Stimulated activated CD4-positive, alpha-beta T cell treated with anti-CD3 and anti-CD28 coated beads, Interleukin-12 subunit alpha, Interleukin-12 subunit beta, amount 100 ng/mL, for 48 hours (primary cell): ENCODE data around the gene MAF.

Source experiments
- DNase-seq, 3 donors: peaks; one replicate each; pipeline ENCODE4 v3.0.0-alpha.2; 2020; ENCODE audit warnings: low read depth in 2 of 3, low spot score in 1 of 3

Gene MAF

GRCh38 chr16:79600638-79601091 lies at the start of gene MAF:
TSS of gene MAF (minus strand) at chr16:79600737. CDS start at chr16:79599902, 835 bp downstream.
- peak; percentile 74 to 82 (median 81) for DNase-seq

- no peak for DNase-seq
Observed at GRCh38 chr16:79648826-79649225, 48.3 kb upstream of the MAF start.

- DNase-seq = no peak
Observed at GRCh38 chr16:79647586-79647985, 47.0 kb upstream of the MAF start.

- DNase-seq = no peak
Observed at GRCh38 chr16:79645701-79646100, 45.2 kb upstream of the MAF start.

- DNase-seq = no peak
Observed at GRCh38 chr16:79644971-79645667, 44.6 kb upstream of the MAF start.

GRCh38 chr16:79642652-79643051 lies 42.1 kb upstream of the MAF start:
- no peak for DNase-seq

- no peak for DNase-seq
Observed at GRCh38 chr16:79640513-79641360, 40.2 kb upstream of the MAF start.

GRCh38 chr16:79639576-79640311 lies 39.2 kb upstream of the MAF start:
- no peak for DNase-seq

- no peak for DNase-seq
Observed at GRCh38 chr16:79638386-79638785, 37.8 kb upstream of the MAF start.

GRCh38 chr16:79635488-79635887 lies 35.0 kb upstream of the MAF start:
- no peak for DNase-seq

- DNase-seq = no peak
Observed at GRCh38 chr16:79634298-79634697, 33.8 kb upstream of the MAF start.

GRCh38 chr16:79632289-79632688 lies 31.8 kb upstream of the MAF start:
- no peak for DNase-seq

- no peak for DNase-seq
Observed at GRCh38 chr16:79628988-79629387, 28.5 kb upstream of the MAF start.

- DNase-seq = peak; percentile 64 to 72 (median 67)
Observed at GRCh38 chr16:79628501-79628975, 28.0 kb upstream of the MAF start.

- no peak for DNase-seq
Observed at GRCh38 chr16:79627092-79627491, 26.6 kb upstream of the MAF start.

GRCh38 chr16:79625738-79626137 lies 25.2 kb upstream of the MAF start:
- no peak for DNase-seq

GRCh38 chr16:79623824-79624223 lies 23.3 kb upstream of the MAF start:
- DNase-seq = no peak

- DNase-seq = no peak
Observed at GRCh38 chr16:79623062-79623461, 22.5 kb upstream of the MAF start.

- no peak for DNase-seq
Observed at GRCh38 chr16:79621027-79621426, 20.5 kb upstream of the MAF start.

GRCh38 chr16:79618692-79619050 lies 18.1 kb upstream of the MAF start:
- DNase-seq = peak in 1 of 3 donors; percentile 31

GRCh38 chr16:79618041-79618691 lies 17.6 kb upstream of the MAF start:
- no peak for DNase-seq
